Ishikawa (cell line): ENCODE measurements around the gene PTPRM.

Experiments used
- CREB1 ChIP-seq: IDR thresholded peaks from 2 replicates; pipeline ENCODE4 v1.6.1; 2012; ENCODE audit warnings: low read depth
- EGR1 ChIP-seq: IDR thresholded peaks from 2 replicates; pipeline ENCODE4 v1.6.1; 2012
- EP300 ChIP-seq: IDR thresholded peaks from 2 replicates; pipeline ENCODE4 v1.6.1; 2012; ENCODE audit warnings: borderline replicate concordance
- NFIC ChIP-seq: IDR thresholded peaks from 2 replicates; pipeline ENCODE4 v1.6.1; 2012
- RAD21 ChIP-seq: IDR thresholded peaks from 2 replicates; pipeline ENCODE4 v1.6.1; 2012; ENCODE audit warnings: low read depth
- REST ChIP-seq: IDR thresholded peaks from 2 replicates; pipeline ENCODE4 v1.6.1; 2012; ENCODE audit warnings: low read depth, mild to moderate bottlenecking
- TAF1 ChIP-seq: IDR thresholded peaks from 2 replicates; pipeline ENCODE4 v1.6.1; 2012; ENCODE audit warnings: low read depth, mild to moderate bottlenecking
- TEAD4 ChIP-seq: IDR thresholded peaks from 2 replicates; pipeline ENCODE4 v1.6.1; 2012
- USF1 ChIP-seq: IDR thresholded peaks from 2 replicates; pipeline ENCODE4 v1.6.1; 2012
- YY1 ChIP-seq: IDR thresholded peaks from 2 replicates; pipeline ENCODE4 v1.6.1; 2012; ENCODE audit warnings: low read depth
- ZBTB7A ChIP-seq: IDR thresholded peaks from 2 replicates; pipeline ENCODE4 v1.6.1; 2012; ENCODE audit warnings: low read depth

DNA sequence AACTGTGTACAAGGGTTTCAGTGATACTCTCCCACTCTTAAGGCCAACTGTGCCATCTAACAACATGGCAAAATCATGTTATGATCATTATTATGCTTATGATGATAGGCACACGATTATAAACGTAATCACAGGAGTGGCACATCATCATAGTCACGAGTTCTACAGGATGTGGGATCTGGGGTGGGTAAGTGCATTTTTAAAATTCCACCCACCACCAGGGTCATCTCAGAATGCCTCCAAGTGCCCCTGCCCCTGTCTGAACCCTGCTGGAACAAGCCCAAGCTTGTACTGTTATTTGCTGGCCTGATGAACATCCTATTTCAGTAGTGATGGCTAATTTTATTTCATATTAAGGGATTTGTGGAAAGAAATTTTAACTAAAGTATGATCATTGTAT, 117.8 kb downstream of the PTPRM start:
- TF ChIP-seq TEAD4: no peak
- no peak for TF ChIP-seq ZBTB7A
- no peak for TF ChIP-seq USF1
- TF ChIP-seq RAD21: no peak
- TF ChIP-seq NFIC: no peak
- TF ChIP-seq EGR1: no peak
- no peak for TF ChIP-seq TAF1
- TF ChIP-seq EP300: no peak
- TF ChIP-seq YY1: no peak
- TF ChIP-seq REST: no peak
- TF ChIP-seq CREB1: no peak
